Measurements from ENCODE around the gene SMC1B.
"Not testable (repeated sequence)": the region's sequence is repeated elsewhere in the genome, so short reads cannot be mapped to it uniquely, and the experiment has no call there.

SMC1B gene

GRCh38 chr22:45296628-45297297 is 116.6 kb downstream of the SMC1B start:
- DNase-seq: no peak

- no peak for DNase-seq
These were observed 117.9 kb downstream of the SMC1B start for GRCh38 chr22:45295492-45295891.

- DNase-seq: not testable (repeated sequence)
These were observed 118.4 kb downstream of the SMC1B start for GRCh38 chr22:45295004-45295403.
